ENCODE measurements around the gene HOXC12.
A peak's percentile ranks its signal among the peaks of the same experiment; 100 is the strongest.

Gene HOXC12

GRCh38 chr12:53973236-53974042 lies 18.7 kb downstream of the HOXC12 start:
- peak; percentile 81 for DNase-seq

GRCh38 chr12:53974084-53975063 lies 19.7 kb downstream of the HOXC12 start, which contains the start of gene HOTAIR:
HOTAIR (minus strand) TSS chr12:53974954.
- DNase-seq = peak; percentile 85

GRCh38 chr12:53975064-53975471 lies 20.4 kb downstream of the HOXC12 start:
- DNase-seq = peak; percentile 50

- DNase-seq = no peak
Observed at GRCh38 chr12:53975479-53976152, 20.9 kb downstream of the HOXC12 start.

- peak; percentile 87 for DNase-seq
Observed at GRCh38 chr12:53976172-53976822, 21.6 kb downstream of the HOXC12 start.

- no peak for DNase-seq
Observed at GRCh38 chr12:53976823-53977595, 22.3 kb downstream of the HOXC12 start.

- no peak for DNase-seq
Observed at GRCh38 chr12:53977596-53978445, 23.1 kb downstream of the HOXC12 start.

GRCh38 chr12:53978477-53979356 lies 24.0 kb downstream of the HOXC12 start:
- DNase-seq = peak; percentile 62

- peak; percentile 71 for DNase-seq
Observed at GRCh38 chr12:53980104-53980801, 25.6 kb downstream of the HOXC12 start.

GRCh38 chr12:53980802-53981496 lies 26.2 kb downstream of the HOXC12 start:
- DNase-seq = peak; percentile 59

GRCh38 chr12:53981634-53982565 lies 27.2 kb downstream of the HOXC12 start:
- DNase-seq = peak; percentile 80

- DNase-seq = no peak
Observed at GRCh38 chr12:53982648-53983567, 28.2 kb downstream of the HOXC12 start.

- DNase-seq = no peak
Observed at GRCh38 chr12:53983568-53983949, 28.9 kb downstream of the HOXC12 start.

GRCh38 chr12:53983950-53984572 lies 29.4 kb downstream of the HOXC12 start:
- no peak for DNase-seq

GRCh38 chr12:53984901-53985691 lies 30.4 kb downstream of the HOXC12 start, which contains the start of gene HOXC10:
HOXC10 (plus strand) TSS chr12:53985146; CDS start chr12:53985260, 114 bp downstream.
- DNase-seq = peak; percentile 99
